Activated CD8-positive, alpha-beta memory T cell treated with anti-CD3 and anti-CD28 coated beads for 4 hours (primary cell): ENCODE measurements around the gene TSPAN3.

Experiments
- DNase-seq, 2 donors: peaks; one replicate each; pipeline ENCODE4 v3.0.0-alpha.2; 2020; ENCODE audit warnings: low read depth in 2 of 2

The TSPAN3 gene

GRCh38 chr15:77070495-77071304 is at the start of gene TSPAN3:
Gene TSPAN3 (minus strand): TSS chr15:77071109. CDS start chr15:77070954, 155 bp downstream.
- DNase-seq, result peak; percentile 84 to 85

DNA sequence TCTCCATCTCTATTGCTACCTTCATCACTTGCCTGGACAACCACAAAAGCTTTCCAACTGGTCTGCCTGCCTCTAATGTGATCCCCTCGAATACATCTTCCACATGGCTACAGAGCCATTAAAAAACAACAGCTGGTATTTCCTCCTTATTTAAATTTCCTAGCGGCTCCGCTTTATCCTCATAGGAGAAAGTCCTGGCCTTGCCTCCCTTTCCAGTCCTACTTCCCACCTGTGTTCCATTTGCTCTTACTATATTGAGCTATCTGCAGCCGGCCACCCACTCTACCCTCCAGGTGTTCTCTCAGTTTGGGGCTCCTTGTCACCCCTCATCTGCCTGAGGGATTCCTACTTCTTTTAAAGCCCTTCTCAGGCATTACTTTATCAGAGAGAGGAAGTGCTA is 49.7 kb upstream of the TSPAN3 start:
- DNase-seq, result no peak

GRCh38 chr15:77119446-77119845 is 48.5 kb upstream of the TSPAN3 start:
- DNase-seq, result no peak

DNA sequence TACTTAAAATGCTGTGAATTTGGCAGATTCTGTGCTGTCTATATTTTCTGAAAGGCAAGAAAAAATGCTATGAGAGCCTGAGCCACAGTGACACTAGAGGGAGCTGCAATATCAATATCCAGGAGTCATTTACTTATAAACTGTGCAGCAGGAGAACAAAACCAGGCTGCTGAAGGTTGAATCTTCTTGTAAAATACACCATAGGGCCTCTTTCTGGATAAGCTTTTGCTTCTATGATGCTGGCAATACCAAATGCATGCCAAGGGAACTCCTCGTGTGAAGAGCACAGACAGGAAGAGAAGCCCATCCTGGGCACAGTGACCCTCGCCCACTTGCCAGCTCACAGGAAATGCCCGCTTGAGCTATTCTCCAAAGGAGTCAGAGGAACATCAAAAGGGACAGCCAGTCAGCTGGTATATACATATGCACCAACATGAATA is 48.0 kb upstream of the TSPAN3 start:
- no peak for DNase-seq

GRCh38 chr15:77115179-77115578 is 44.3 kb upstream of the TSPAN3 start:
- no peak for DNase-seq

- DNase-seq, result no peak
Observed at GRCh38 chr15:77112838-77113504, 42.1 kb upstream of the TSPAN3 start.

DNA sequence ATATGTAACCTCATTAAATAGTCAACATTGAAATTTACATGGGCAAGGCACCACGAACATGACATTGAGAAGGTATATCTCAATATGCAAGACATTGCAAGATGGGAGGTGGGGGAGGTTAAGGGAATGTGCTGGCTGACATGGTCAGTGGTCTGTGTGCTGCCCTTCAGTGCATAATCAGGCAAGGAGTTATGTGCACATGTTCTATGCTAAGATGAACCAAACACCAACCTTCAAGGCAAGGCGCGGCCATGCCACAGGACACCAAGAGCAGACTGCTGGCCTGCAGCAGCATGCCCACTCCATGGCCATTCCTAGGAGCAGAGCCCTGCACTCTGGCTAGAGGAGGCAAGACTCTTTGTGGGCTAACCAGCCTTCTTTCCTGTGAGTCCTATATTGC is 40.9 kb upstream of the TSPAN3 start:
- no peak for DNase-seq

- DNase-seq, result no peak
Observed at GRCh38 chr15:77107531-77108355, 36.8 kb upstream of the TSPAN3 start.

- no peak for DNase-seq
Observed at GRCh38 chr15:77107068-77107467, 36.2 kb upstream of the TSPAN3 start.

DNA sequence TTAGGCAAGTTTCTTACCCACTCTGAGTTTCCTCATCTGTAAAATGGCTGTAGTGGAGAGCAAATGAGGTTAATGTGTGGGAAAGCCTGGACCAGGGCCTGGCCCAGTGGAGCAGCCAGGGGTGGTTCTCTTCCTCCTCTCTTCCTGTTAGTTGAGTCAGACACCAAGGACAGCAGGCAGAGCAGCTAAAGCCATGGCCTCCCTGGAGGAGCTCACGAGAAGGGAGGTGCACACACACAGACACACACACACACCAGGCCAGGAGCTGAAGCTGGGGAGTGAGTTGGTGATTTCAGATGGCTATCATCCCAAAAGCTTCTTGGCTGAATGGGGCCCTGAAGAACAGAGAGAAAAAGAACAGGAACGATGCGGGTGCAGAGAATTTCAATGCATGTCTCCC is 33.2 kb upstream of the TSPAN3 start:
- no peak for DNase-seq

- DNase-seq, result no peak
Observed at GRCh38 chr15:77099741-77100463, 29.0 kb upstream of the TSPAN3 start.

DNA sequence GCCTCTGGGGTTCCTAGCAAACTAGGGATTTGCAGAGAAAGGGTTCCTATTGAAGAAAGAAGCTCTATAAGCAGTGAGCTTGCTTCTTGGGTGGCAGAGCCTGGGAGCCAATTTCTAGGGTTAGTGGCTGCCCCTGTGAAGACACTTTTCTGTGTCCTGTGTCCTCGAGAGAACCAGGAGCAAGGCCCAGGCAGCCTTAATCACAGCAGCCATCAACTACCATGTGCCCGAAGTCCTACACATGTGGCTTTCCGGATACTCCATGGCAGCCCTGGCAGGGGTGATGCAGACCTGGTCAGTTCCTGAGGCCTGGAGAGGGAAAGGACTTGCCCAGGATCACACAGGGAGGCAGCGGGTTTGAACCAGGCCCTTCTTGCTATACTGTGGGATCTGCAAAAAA is 27.7 kb upstream of the TSPAN3 start:
- no peak for DNase-seq

- no peak for DNase-seq
Observed at GRCh38 chr15:77097921-77098320, 27.0 kb upstream of the TSPAN3 start.

DNA sequence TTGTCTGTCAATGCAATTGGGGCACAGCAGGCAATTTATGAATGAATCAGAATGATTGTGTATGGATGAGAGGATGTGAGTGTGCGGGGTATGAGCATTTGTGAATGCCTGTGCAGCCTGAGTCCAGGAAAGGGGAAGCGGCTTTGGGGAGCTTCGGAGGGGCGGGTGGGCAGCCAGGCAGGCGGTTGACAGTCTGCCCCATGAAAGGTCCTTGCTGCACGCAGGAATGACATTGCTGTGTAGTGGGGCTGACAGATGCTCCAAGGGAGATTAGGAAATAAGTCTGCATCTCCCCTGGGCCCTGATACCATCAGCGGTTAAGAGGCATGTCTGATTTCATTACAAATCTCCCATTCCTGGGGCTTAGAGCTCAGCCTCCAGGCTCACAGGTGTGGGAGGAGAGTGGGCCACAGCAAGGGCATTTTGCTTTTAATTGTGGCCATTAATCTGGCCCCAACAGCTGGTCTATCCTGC is 26.4 kb upstream of the TSPAN3 start:
- no peak for DNase-seq

DNA sequence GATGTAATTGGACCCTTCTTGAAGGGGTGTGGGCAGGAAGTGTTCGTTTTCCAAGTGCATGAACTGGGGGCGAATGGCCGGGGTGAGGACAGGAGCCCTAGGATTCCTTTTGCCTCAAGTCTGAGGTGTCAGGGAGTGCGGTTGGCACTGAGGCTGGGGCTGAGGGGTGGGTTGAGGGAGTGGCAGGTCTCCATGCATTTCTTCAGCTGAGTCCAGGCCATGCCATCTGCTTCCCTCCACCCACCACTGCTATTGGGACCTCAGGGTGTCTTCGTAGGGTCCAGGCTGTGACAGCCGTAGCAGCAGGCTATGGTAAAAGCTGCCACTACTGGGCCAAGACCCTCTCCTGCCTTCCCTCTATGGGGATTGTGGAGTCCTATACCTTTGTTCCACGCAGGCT is 25.6 kb upstream of the TSPAN3 start:
- no peak for DNase-seq

GRCh38 chr15:77096138-77096537 is 25.2 kb upstream of the TSPAN3 start:
- no peak for DNase-seq

GRCh38 chr15:77094397-77095030 is 23.6 kb upstream of the TSPAN3 start:
- DNase-seq, result no peak

DNA sequence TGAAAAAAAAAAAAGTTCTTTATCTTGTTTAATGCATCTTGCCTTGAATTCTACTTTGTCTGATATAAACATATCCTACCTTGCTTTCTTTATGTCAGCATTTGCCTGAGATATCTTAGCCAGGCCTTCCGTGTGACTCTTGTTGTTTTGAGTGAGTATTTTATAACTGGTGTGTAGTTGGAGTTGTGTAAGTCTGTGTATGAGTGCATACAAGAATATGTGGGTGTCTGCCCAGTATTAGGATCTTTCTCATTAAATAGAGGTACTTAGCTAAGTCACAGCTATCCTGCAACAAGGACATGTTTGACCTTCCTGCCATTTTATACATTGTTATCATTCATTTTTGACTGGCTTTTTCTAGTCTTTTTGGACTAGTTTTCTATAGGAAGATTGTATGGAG is 22.5 kb upstream of the TSPAN3 start:
- DNase-seq, result no peak

- no peak for DNase-seq
Observed at GRCh38 chr15:77091097-77091496, 20.2 kb upstream of the TSPAN3 start.

DNA sequence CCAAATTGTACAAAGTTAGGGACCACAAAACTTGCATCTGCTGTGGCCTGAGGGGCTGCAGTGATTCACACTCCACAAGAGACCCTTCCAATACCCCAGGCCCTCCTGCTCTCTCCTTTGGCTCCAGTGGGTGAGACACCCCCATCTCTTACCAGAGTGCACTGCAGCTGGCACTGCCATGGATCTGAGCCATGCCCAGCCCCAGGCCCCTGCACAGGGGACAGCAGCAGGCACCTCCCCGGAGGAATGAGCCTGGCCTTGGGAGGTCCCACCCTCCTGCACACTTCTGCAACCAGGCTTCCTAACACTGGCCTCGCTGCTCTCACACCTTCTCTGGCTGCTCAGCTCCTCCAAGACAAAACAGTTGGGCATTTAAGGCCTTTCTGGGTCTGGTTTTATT is 16.3 kb upstream of the TSPAN3 start:
- DNase-seq, result no peak

DNA sequence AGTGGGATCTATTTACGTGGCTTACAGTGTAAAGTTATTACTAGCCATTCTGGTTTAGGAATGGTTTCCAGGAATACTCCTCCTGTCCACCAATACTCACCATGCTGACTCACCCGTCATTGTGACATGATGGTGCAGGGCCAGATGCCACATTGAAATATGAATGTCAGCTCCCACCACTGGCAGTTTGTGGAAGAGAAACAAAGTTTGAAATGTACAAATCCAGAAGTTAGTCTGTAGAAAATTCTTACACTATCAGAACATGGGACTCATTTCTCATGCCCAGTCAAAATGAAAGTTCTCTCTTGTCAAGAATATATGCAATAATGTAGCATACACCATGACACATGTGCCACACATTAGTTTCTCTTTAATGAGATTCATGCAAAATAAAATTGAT is 14.4 kb upstream of the TSPAN3 start:
- DNase-seq, result no peak
